Measurements from ENCODE around the gene CCDC15. TPM values are rescaled to one million over a fixed set of nuclear protein-coding genes. Genes with fewer than 3 reads are reported as not detected.
"Not testable (repeated sequence)": the region's sequence is repeated elsewhere in the genome, so short reads cannot be mapped to it uniquely, and the experiment has no call there.

CCDC15 gene
- total and polyA plus RNA-seq, 4 experiments from 2014 or later, result 0.48 to 2.7 (median 2.1) TPM

DNA sequence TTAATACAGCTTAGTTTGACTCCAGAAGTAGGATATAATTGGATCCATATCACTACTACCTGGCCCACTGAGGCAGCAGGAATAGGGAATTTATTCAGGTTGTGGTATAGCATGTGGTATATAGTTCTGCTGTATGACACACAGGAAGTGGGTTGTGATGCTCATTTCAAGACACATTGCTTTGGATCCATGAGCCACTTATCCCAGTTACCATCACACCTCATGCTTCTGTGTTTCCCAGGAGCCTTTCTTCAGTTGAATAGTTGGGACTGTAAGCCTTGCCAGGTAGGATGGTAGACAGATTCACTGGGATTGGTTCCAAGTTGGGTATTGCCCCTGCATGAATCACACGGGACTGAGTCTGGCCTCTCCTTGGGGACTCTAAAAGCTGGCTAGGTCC is 99.2 kb downstream of the CCDC15 start:
- Histone ChIP-seq H3K4me3 (ENCODE audit: low read length in 2 of 2) (no peak overlapping the region), H3K36me3 (ENCODE audit: insufficient read depth, low read length) (no peaks in the 10 kb centered on the region), H3K9me3 (ENCODE audit: control insufficient read depth in 1 of 2, low read length in 2 of 2) (no peaks in the 10 kb centered on the region), H3K27me3 (ENCODE audit: insufficient read depth, low read length) (no peaks in the 10 kb centered on the region), H3K4me1 (ENCODE audit: insufficient read depth, low read length) (no peaks in the 10 kb centered on the region), H3K27ac (ENCODE audit: low read depth, low read length) (no peak overlapping the region)
- no peak overlapping the region for H3K4me3 Mint-ChIP-seq
- no peaks in the 10 kb centered on the region for H3K36me3 Mint-ChIP-seq
- no peak overlapping the region for H3K27ac Mint-ChIP-seq
- no peaks in the 10 kb centered on the region for H3K27me3 Mint-ChIP-seq
- intact Hi-C loops (cut with micrococcal nuclease), result no loop called here
- POLR2A ChIA-PET (ENCODE audit: partially characterized antibody), result no interaction called here
- H3K9me3 Mint-ChIP-seq, result peaks cover 0 to 5% (median 0%) of the 10 kb centered on the region in 8 donors
- CTCF ChIA-PET (ENCODE audit: partially characterized antibody), result interaction anchor here (0.9 kb wide), 1 partner anchor 87 kb away, joined by 3 read pairs; no protein-coding TSS in a partner anchor
- H3K4me1 Mint-ChIP-seq, result peaks cover 0 to 2% (median 0%) of the 10 kb centered on the region in 4 donors
- no peak for DNase-seq

DNA sequence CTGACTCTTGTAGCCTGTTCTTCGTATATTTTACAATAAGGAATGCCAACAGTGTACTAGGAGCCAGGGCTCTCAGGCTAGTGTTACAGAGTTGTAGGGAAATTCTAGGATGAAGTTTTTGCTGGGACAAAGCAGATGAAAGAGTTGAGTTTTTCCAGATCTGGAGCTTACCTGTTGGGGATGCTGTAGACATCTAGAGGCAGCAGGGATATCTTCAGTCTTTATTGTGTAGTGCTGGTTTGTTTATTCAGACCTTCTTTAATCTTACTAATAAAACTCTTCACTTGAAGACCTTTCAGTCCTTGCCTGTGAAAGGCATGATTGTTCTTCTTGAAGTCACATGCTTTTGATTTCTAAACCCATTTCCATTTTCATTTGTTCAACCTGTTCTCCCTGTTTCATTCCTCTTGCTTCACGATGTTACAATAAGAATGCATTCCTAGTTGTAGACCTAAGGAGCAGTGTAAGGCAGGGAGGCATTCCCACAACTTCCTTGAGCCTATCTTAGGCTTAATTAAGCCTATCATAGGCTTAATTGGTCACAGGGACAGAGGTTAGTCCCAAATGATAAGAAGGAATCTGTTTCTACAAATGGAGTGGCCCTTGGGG is 101.2 kb downstream of the CCDC15 start:
- Mint-ChIP-seq H3K27me3 (no peaks in the 10 kb centered on the region), H3K27ac (no peak overlapping the region), H3K4me3 (no peak overlapping the region), H3K36me3 (no peaks in the 10 kb centered on the region), H3K4me1 (peaks cover 0 to 2% (median 0%) of the 10 kb centered on the region in 4 donors), H3K9me3 (peaks cover 0 to 5% (median 0%) of the 10 kb centered on the region in 8 donors)
- DNase-seq, result no peak
- CTCF ChIA-PET (ENCODE audit: partially characterized antibody), result interaction anchor here (1.2 kb wide), 1 partner anchor 16 kb away, joined by 3 read pairs; no protein-coding TSS in a partner anchor
- H3K4me3 ChIP-seq (ENCODE audit: low read length in 2 of 2), result no peak overlapping the region
- H3K4me1 ChIP-seq (ENCODE audit: insufficient read depth, low read length), result no peaks in the 10 kb centered on the region
- POLR2A ChIA-PET (ENCODE audit: partially characterized antibody), result no interaction called here
- no peaks in the 10 kb centered on the region for H3K27me3 ChIP-seq (ENCODE audit: insufficient read depth, low read length)
- H3K9me3 ChIP-seq (ENCODE audit: control insufficient read depth in 1 of 2, low read length in 2 of 2), result no peaks in the 10 kb centered on the region
- H3K27ac ChIP-seq (ENCODE audit: low read depth, low read length), result no peak overlapping the region
- H3K36me3 ChIP-seq (ENCODE audit: insufficient read depth, low read length), result no peaks in the 10 kb centered on the region
- intact Hi-C loops (cut with micrococcal nuclease), result no loop called here

GRCh38 chr11:125056111-125056510 is 102.1 kb downstream of the CCDC15 start:
- H3K27me3 Mint-ChIP-seq; H3K9me3 ChIP-seq (ENCODE audit: control insufficient read depth in 1 of 2, low read length in 2 of 2); H3K27ac ChIP-seq (ENCODE audit: low read depth, low read length); H3K4me1 Mint-ChIP-seq; H3K4me1 ChIP-seq (ENCODE audit: insufficient read depth, low read length); intact Hi-C loops (cut with micrococcal nuclease); H3K36me3 Mint-ChIP-seq; H3K27me3 ChIP-seq (ENCODE audit: insufficient read depth, low read length); POLR2A ChIA-PET (ENCODE audit: partially characterized antibody); H3K9me3 Mint-ChIP-seq; DNase-seq; H3K36me3 ChIP-seq (ENCODE audit: insufficient read depth, low read length); H3K4me3 Mint-ChIP-seq; H3K27ac Mint-ChIP-seq; H3K4me3 ChIP-seq (ENCODE audit: low read length in 2 of 2): not testable (repeated sequence)
- CTCF ChIA-PET (ENCODE audit: partially characterized antibody), result interaction anchor here (1.2 kb wide), 1 partner anchor 15 kb away, joined by 3 read pairs; no protein-coding TSS in a partner anchor

GRCh38 chr11:125056931-125057692 is 103.1 kb downstream of the CCDC15 start:
- intact Hi-C loops (cut with micrococcal nuclease), result no loop called here
- H3K27me3 Mint-ChIP-seq, result peaks cover 0 to 2% of the 10 kb centered on the region in 2 donors
- Histone ChIP-seq H3K36me3 (ENCODE audit: insufficient read depth, low read length) (no peaks in the 10 kb centered on the region), H3K27ac (ENCODE audit: low read depth, low read length) (no peak overlapping the region), H3K4me1 (ENCODE audit: insufficient read depth, low read length) (no peaks in the 10 kb centered on the region), H3K9me3 (ENCODE audit: control insufficient read depth in 1 of 2, low read length in 2 of 2) (no peaks in the 10 kb centered on the region), H3K27me3 (ENCODE audit: insufficient read depth, low read length) (peaks cover 4% of the 10 kb centered on the region), H3K4me3 (ENCODE audit: low read length in 2 of 2) (no peak overlapping the region)
- H3K27ac Mint-ChIP-seq, result no peak overlapping the region
- no peak overlapping the region for H3K4me3 Mint-ChIP-seq
- peaks cover 0 to 5% (median 0%) of the 10 kb centered on the region in 8 donors for H3K9me3 Mint-ChIP-seq
- CTCF ChIA-PET (ENCODE audit: partially characterized antibody), result no interaction called here
- DNase-seq, result no peak
- H3K36me3 Mint-ChIP-seq, result no peaks in the 10 kb centered on the region
- peaks cover 0 to 2% (median 0%) of the 10 kb centered on the region in 4 donors for H3K4me1 Mint-ChIP-seq
- POLR2A ChIA-PET (ENCODE audit: partially characterized antibody), result no interaction called here

- CTCF ChIA-PET (ENCODE audit: partially characterized antibody), result no interaction called here
- Histone ChIP-seq H3K4me1 (ENCODE audit: insufficient read depth, low read length) (no peaks in the 10 kb centered on the region), H3K4me3 (ENCODE audit: low read length in 2 of 2) (no peak overlapping the region), H3K9me3 (ENCODE audit: control insufficient read depth in 1 of 2, low read length in 2 of 2) (no peaks in the 10 kb centered on the region), H3K27ac (ENCODE audit: low read depth, low read length) (no peak overlapping the region), H3K36me3 (ENCODE audit: insufficient read depth, low read length) (no peaks in the 10 kb centered on the region), H3K27me3 (ENCODE audit: insufficient read depth, low read length) (peaks cover 8% of the 10 kb centered on the region)
- H3K4me3 Mint-ChIP-seq, result no peak overlapping the region
- intact Hi-C loops (cut with micrococcal nuclease), result no loop called here
- no peaks in the 10 kb centered on the region for H3K36me3 Mint-ChIP-seq
- POLR2A ChIA-PET (ENCODE audit: partially characterized antibody), result no interaction called here
- no peak overlapping the region for H3K27ac Mint-ChIP-seq
- peaks cover 0 to 3% of the 10 kb centered on the region in 2 donors for H3K27me3 Mint-ChIP-seq
- peaks cover 0 to 5% (median 0%) of the 10 kb centered on the region in 8 donors for H3K9me3 Mint-ChIP-seq
- peaks cover 0 to 4% (median 0%) of the 10 kb centered on the region in 4 donors for H3K4me1 Mint-ChIP-seq
- DNase-seq, result no peak
Observed at GRCh38 chr11:125057693-125058016, 103.7 kb downstream of the CCDC15 start.

DNA sequence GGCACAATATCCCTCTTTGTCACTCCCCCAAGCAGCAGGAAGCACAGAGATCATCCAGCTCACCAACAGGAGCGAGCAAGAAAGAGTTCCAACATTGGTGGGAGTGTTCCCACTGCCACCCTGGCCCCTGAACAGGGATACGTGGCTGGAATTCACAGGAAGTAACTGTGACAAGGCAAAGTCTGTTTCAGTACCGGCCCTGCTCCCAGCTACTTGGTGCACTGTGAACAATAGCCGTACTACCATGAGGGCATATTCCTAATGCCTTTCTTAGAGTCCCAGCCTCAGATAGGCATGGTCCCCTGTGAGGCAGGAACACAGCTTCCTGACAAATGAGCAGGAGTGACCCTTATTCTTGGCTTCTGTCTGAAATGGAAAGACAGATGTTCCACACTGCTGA is 107.3 kb downstream of the CCDC15 start:
- H3K4me3 ChIP-seq (ENCODE audit: low read length in 2 of 2), result no peak overlapping the region
- ChIA-PET POLR2A (ENCODE audit: partially characterized antibody) (no interaction called here), CTCF (ENCODE audit: partially characterized antibody) (no interaction called here)
- H3K4me1 Mint-ChIP-seq, result peaks cover 2 to 19% (median 5%) of the 10 kb centered on the region in 4 donors
- no peaks in the 10 kb centered on the region for H3K36me3 Mint-ChIP-seq
- peaks cover 23% of the 10 kb centered on the region for H3K27me3 ChIP-seq (ENCODE audit: insufficient read depth, low read length)
- H3K27ac ChIP-seq (ENCODE audit: low read depth, low read length), result no peak overlapping the region
- peak overlapping the region in 2 of 8 donors; percentile 3 to 10 for H3K4me3 Mint-ChIP-seq
- no peaks in the 10 kb centered on the region for H3K9me3 ChIP-seq (ENCODE audit: control insufficient read depth in 1 of 2, low read length in 2 of 2)
- H3K4me1 ChIP-seq (ENCODE audit: insufficient read depth, low read length), result peaks cover 10% of the 10 kb centered on the region
- H3K27me3 Mint-ChIP-seq, result peaks cover 2 to 17% of the 10 kb centered on the region in 2 donors
- H3K27ac Mint-ChIP-seq, result peak overlapping the region in 2 of 7 donors; percentile 25 to 34
- H3K9me3 Mint-ChIP-seq, result peaks cover 0 to 2% (median 0%) of the 10 kb centered on the region in 8 donors
- H3K36me3 ChIP-seq (ENCODE audit: insufficient read depth, low read length), result no peaks in the 10 kb centered on the region
- intact Hi-C loops (cut with micrococcal nuclease), result no loop called here
- DNase-seq, result no peak

GRCh38 chr11:125062218-125062930 is 108.4 kb downstream of the CCDC15 start:
- Mint-ChIP-seq H3K27ac (peak overlapping the region in 5 of 7 donors; percentile 14 to 72 (median 70)), H3K4me3 (peak overlapping the region; percentile 87 to 94 (median 90)), H3K9me3 (no peaks in the 10 kb centered on the region), H3K27me3 (peaks cover 2 to 18% of the 10 kb centered on the region in 2 donors), H3K36me3 (no peaks in the 10 kb centered on the region), H3K4me1 (peaks cover 2 to 19% (median 5%) of the 10 kb centered on the region in 4 donors)
- Histone ChIP-seq H3K27me3 (ENCODE audit: insufficient read depth, low read length) (peaks cover 24% of the 10 kb centered on the region), H3K9me3 (ENCODE audit: control insufficient read depth in 1 of 2, low read length in 2 of 2) (no peaks in the 10 kb centered on the region), H3K4me1 (ENCODE audit: insufficient read depth, low read length) (peaks cover 10% of the 10 kb centered on the region), H3K4me3 (ENCODE audit: low read length in 2 of 2) (peak overlapping the region; percentile 54 to 58), H3K36me3 (ENCODE audit: insufficient read depth, low read length) (no peaks in the 10 kb centered on the region), H3K27ac (ENCODE audit: low read depth, low read length) (no peak overlapping the region)
- intact Hi-C loops (cut with micrococcal nuclease), result no loop called here
- POLR2A ChIA-PET (ENCODE audit: partially characterized antibody), result no interaction called here
- CTCF ChIA-PET (ENCODE audit: partially characterized antibody), result interaction anchor here (1.2 kb wide), 1 partner anchor 186 kb away, joined by 3 read pairs; no protein-coding TSS in a partner anchor
- DNase-seq, result no peak

Data from CD4-positive, alpha-beta memory T cell (primary cell).